Subcutaneous adipose tissue (tissue), 4 donors: ENCODE measurements around the gene PLXNA4. TPM values are rescaled to one million over a fixed set of nuclear protein-coding genes. Genes with fewer than 3 reads are reported as not detected.

ENCODE experiments used
- total RNA-seq, 4 donors: library from RNA; depleted of rRNA; stranded (reverse); fragments of >200 nt; gene quantifications; one replicate each; pipeline ENCODE4 v1.1.0, GENCODE V29; 2016
- TF ChIP-seq, protein P1 (sequence below): fragments of 450-650 bp; IDR thresholded peaks from one replicate; pipeline ENCODE4 v1.5.1; 2016; ENCODE audit warnings: low read depth, mild to moderate bottlenecking, control low read depth, antibody characterized with exemption, moderate library complexity

The PLXNA4 gene
- total RNA-seq, 4 donors from 2014 or later, result 30.2 to 112 (median 54.6) TPM

- TF ChIP-seq, protein P1, sequence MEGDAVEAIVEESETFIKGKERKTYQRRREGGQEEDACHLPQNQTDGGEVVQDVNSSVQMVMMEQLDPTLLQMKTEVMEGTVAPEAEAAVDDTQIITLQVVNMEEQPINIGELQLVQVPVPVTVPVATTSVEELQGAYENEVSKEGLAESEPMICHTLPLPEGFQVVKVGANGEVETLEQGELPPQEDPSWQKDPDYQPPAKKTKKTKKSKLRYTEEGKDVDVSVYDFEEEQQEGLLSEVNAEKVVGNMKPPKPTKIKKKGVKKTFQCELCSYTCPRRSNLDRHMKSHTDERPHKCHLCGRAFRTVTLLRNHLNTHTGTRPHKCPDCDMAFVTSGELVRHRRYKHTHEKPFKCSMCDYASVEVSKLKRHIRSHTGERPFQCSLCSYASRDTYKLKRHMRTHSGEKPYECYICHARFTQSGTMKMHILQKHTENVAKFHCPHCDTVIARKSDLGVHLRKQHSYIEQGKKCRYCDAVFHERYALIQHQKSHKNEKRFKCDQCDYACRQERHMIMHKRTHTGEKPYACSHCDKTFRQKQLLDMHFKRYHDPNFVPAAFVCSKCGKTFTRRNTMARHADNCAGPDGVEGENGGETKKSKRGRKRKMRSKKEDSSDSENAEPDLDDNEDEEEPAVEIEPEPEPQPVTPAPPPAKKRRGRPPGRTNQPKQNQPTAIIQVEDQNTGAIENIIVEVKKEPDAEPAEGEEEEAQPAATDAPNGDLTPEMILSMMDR, result no peak
Measured at GRCh38 chr7:132509643-132510042, 66.6 kb downstream of the PLXNA4 start.

- TF ChIP-seq, protein P1, result no peak
Measured at GRCh38 chr7:132508724-132509353, 67.4 kb downstream of the PLXNA4 start.

DNA sequence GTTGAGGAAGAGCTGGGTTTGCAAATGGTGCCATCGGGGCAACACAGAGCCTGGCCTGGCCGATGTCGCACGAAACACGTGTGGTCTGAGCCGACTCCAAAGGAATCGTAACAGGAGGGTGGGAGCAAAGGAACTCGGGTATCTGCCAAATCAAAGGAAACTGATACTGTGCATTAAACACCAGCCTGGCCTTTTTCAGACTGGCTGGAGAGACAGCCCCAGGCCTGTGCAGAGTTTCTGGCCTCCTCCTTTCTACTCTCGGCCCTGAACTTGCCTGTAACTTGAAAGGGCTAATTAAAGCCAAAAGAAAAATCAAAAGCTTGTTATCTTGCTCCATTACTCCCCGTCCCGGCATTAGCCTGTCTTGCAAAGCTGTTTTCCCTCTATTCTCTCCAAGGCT lies 71.4 kb downstream of the PLXNA4 start:
- TF ChIP-seq, protein P1, result no peak

DNA sequence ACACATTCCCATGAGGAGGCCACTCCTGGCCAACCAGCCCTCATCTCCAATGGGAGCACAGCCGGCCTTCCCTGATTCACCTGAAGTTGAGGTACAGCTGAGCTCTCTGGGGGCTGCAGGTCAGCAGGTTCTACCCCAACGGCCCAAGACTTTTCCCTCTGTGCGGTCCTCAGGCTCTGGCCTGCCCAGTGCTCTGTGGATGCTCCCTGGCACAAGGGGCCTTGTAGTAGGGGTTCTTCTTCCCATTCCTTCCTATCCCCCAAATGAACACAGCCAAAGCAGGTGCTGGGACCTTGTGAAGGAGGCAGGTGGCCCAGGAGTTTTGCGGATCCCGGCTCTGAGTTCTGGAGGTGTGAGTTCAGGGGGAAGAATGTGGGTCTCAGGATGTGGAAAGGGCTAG lies 72.2 kb downstream of the PLXNA4 start:
- TF ChIP-seq, protein P1, result no peak

DNA sequence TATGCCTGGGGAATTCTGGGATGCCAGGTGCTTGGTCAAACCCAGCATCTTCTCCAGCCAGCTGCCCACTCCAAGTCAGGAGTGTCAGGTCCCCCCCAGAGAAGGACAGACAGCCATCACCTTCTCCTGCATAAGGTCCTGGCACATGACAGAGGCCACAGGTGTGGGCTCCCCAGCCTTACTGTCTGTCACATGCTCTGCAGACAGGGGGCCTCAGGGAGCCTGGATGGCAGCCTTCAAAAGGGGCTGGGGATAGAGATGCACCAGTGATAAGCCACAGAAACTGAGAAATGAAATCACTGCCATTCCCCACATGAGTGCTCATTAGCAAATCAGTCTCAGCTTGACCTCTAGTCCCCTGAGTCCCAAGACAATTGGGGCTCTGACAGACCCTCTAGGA lies 72.9 kb downstream of the PLXNA4 start:
- TF ChIP-seq, protein P1, result no peak

DNA sequence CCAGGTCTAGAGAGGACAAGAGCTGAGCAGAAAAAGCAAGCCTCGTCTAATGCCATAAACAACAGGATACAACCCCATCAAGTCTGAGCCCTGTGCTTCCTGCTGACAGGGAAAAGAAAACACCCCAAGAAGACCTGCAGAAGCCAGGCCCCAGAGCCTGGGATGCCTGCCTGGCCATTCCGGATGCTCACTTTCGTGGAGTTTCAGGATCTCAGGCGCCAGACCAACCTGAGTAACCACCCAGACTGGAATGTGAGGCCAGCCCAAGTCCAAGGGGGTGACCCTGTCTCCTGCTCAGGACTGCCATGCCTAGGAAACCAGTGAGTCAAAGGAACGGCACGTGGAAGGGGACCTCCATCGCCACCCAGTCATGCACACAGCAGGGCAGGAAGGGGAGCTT lies 74.3 kb downstream of the PLXNA4 start:
- TF ChIP-seq, protein P1, result no peak

- TF ChIP-seq, protein P1, result no peak
Measured at GRCh38 chr7:132500727-132501440, 75.4 kb downstream of the PLXNA4 start.
